Measurements from ENCODE around the gene KCNMA1. TPM values are rescaled to one million over a fixed set of nuclear protein-coding genes. Genes with fewer than 3 reads are reported as not detected.

KCNMA1 gene
- total and polyA plus RNA-seq, 9 of the 15 experiments (the other 6 are each of a cell fraction or from before 2014, with no cell fraction given): 0.01 to 0.95 (median 0.15) TPM; not detected in 4

- Histone ChIP-seq H3K9me3 (replicated peaks; ENCODE audit: control insufficient read depth, insufficient read depth, low read depth, low read length) (no peaks in the 10 kb centered on the region), H2AFZ (ENCODE audit: low read depth, low read length) (no peak overlapping the region), H3K36me3 (ENCODE audit: control insufficient read depth, insufficient read depth, low read length) (no peaks in the 10 kb centered on the region), H4K20me1 (replicated peaks; ENCODE audit: control insufficient read depth, insufficient read depth, low read length) (no peaks in the 10 kb centered on the region; the same call in 1 of the 2 replicates), H3K4me3 (no peak overlapping the region), H3K9me1 (ENCODE audit: control insufficient read depth, insufficient read depth, low read length) (no peaks in the 10 kb centered on the region), H3K27ac (ENCODE audit: extremely low read depth, low read depth, low read length) (no peak overlapping the region), H3K4me1 (replicated peaks in 1 of 2; ENCODE audit: control insufficient read depth in 2 of 2, insufficient read depth in 2 of 2, low read length in 2 of 2) (no peaks in the 10 kb centered on the region), H3K27me3 (ENCODE audit: control insufficient read depth in 2 of 2, insufficient read depth in 2 of 2, low read length in 2 of 2) (peaks cover 0 to 24% of the 10 kb centered on the region in 2 experiments; a peak in 3 of 5 replicates), H3K9ac (ENCODE audit: insufficient read depth in 1 of 2, low read depth in 2 of 2, low read length in 2 of 2) (no peak overlapping the region), H3K4me2 (ENCODE audit: insufficient read depth, low read length) (no peak overlapping the region), H3K79me2 (ENCODE audit: control insufficient read depth, insufficient read depth, low read length) (no peaks in the 10 kb centered on the region)
- FAIRE-seq (no peak), DNase-seq (ENCODE audit: extremely low read depth in 1 of 4, low spot score in 3 of 4) (no peak), ATAC-seq (no peak)
- CTCF ChIA-PET (ENCODE audit: low intra/inter-chr PET ratio): no interaction called here
- BruUV-seq (replicated peaks): no TSS peak
- WGBS (ENCODE audit: insufficient coverage, low coverage, missing lambda C conversion rate): 2% methylated on average over 2 of the region's 2 CpGs
- TF ChIP-seq ZNF407 (IDR thresholded peaks at IDR 0.05; ENCODE audit: low read depth) (no peak), FOXM1 (IDR thresholded peaks at IDR 0.05; ENCODE audit: low read depth) (no peak), FOXM1 (CRISPR knock-in tag; IDR thresholded peaks at IDR 0.05; ENCODE audit: low read depth) (no peak), SIN3A (IDR thresholded peaks at IDR 0.05; ENCODE audit: borderline replicate concordance in 2 of 2, control insufficient read depth in 1 of 2, low read depth in 2 of 2, low read length in 2 of 2) (no peak)
- intact Hi-C loops (cut with micrococcal nuclease): no loop called here
- in situ Hi-C loops (cut with MboI): no loop called here
- POLR2A ChIA-PET: interaction anchor here (0.6 kb wide), 1 partner anchor 9 kb away, joined by 3 read pairs; no protein-coding TSS in a partner anchor
These were observed 277.6 kb downstream of the KCNMA1 start for GRCh38 chr10:77359950-77360520.
